ENCODE measurements around the gene KIF1B. TPM values are rescaled to one million over a fixed set of nuclear protein-coding genes. Genes with fewer than 3 reads are reported as not detected.

Gene KIF1B
- total RNA-seq = 10 to 100 TPM; 25.8 to 82.2 (median 37.9) TPM
- 1 to 10 TPM; 4.0 to 5.7 (median 4.3) TPM for polyA plus RNA-seq
- long read RNA-seq, donor 1 = 0 reads
- long read RNA-seq, donor 2 = 0 reads
- long read RNA-seq, donor 3 = 0 reads
- long read RNA-seq, donor 4 = 0 reads
- long read RNA-seq, donor 5, full-length matches to known transcripts = 1 of 1 reads
- long read RNA-seq, donor 5, partial matches to known transcripts = 0 of 1 reads
- long read RNA-seq, donor 5, other reads (novel, unspliced or antisense) = 0 of 1 reads
- long read RNA-seq, donor 6 = 0 reads
- long read RNA-seq, donor 7 = 0 reads
- long read RNA-seq, donor 8 = 0 reads
- long read RNA-seq, donor 9 = 0 reads
- long read RNA-seq, donor 10 = 0 reads

GRCh38 chr1:10209905-10210810 lies at the start of gene KIF1B:
Gene KIF1B (plus strand): TSS chr1:10210570. CDS start chr1:10232329, 21,759 bp downstream.
- DNase-seq = peak; percentile 99

GRCh38 chr1:10160907-10161490 lies 49.4 kb upstream of the KIF1B start:
- Histone ChIP-seq H3K4me3 (no peak overlapping the region), H3K27me3 (no peaks in the 10 kb centered on the region), H3K4me1 (peaks cover 0 to 28% (median 18%) of the 10 kb centered on the region in 4 donors), H3K36me3 (peaks cover 26 to 83% (median 75%) of the 10 kb centered on the region in 4 donors), H3K27ac (peak overlapping the region in 4 of 5 donors; percentile 32 to 79 (median 49)), H3K9me3 (no peaks in the 10 kb centered on the region)
- intact Hi-C loops (cut with DNase I; ENCODE audit: low total_unique reads) = no loop called here
- DNase-seq = peak in 1 of 2 donors; percentile 35
- no peak for TF ChIP-seq CTCF (IDR thresholded peaks at IDR 0.05)
- no peak for TF ChIP-seq POLR2AphosphoS5 (IDR thresholded peaks at IDR 0.05)
- no peak for TF ChIP-seq EP300 (IDR thresholded peaks at IDR 0.05)
- 58 to 65% (median 64%) methylated on average over 12 of the region's 12 CpGs for WGBS, 5 donors

More at GRCh38 chr1:10209905-10210810, at the start of gene KIF1B:
- Histone ChIP-seq H3K4me3 (peak within 1 kb of the TSS; percentile 75 to 92 (median 91)), H3K27me3 (no peaks in the 10 kb centered on the region), H3K36me3 (no peaks in the 10 kb centered on the region), H3K9me3 (no peaks in the 10 kb centered on the region), H3K27ac (peak within 1 kb of the TSS; percentile 96 to 100 (median 98)), H3K4me1 (peaks cover 7 to 48% (median 29%) of the 10 kb centered on the region in 4 donors)
- intact Hi-C loops (cut with DNase I; ENCODE audit: low total_unique reads) = loop anchor here (10.0 kb wide), 1 partner anchor 125 kb away; no protein-coding TSS in a partner anchor
- TF ChIP-seq CTCF (IDR thresholded peaks at IDR 0.05) (peak in 6 of 7 experiments; percentile 88 to 99 (median 96)), EP300 (IDR thresholded peaks at IDR 0.05) (no peak), POLR2A (IDR thresholded peaks at IDR 0.05) (peak in 2 of 4 donors; percentile 5 to 39), POLR2AphosphoS5 (IDR thresholded peaks at IDR 0.05) (peak; percentile 81 to 96 (median 92))
- 0% methylated on average over 40 to 107 of the region's 107 CpGs for WGBS, 5 donors

- peaks cover 0 to 28% (median 18%) of the 10 kb centered on the region in 4 donors for H3K4me1 ChIP-seq
- peak in 1 of 2 donors; percentile 42 for DNase-seq
- peak overlapping the region in 4 of 5 donors; percentile 32 to 79 (median 49) for H3K27ac ChIP-seq
- no peak overlapping the region for H3K4me3 ChIP-seq
- no peaks in the 10 kb centered on the region for H3K27me3 ChIP-seq
- H3K9me3 ChIP-seq = no peaks in the 10 kb centered on the region
- WGBS, 5 donors = 81 to 88% (median 84%) methylated on average over 17 of the region's 17 CpGs
- TF ChIP-seq EP300 (IDR thresholded peaks at IDR 0.05) (peak; percentile 47), POLR2AphosphoS5 (IDR thresholded peaks at IDR 0.05) (peak in 1 of 3 donors; percentile 64), POLR2A (IDR thresholded peaks at IDR 0.05) (no peak), CTCF (IDR thresholded peaks at IDR 0.05) (no peak)
- H3K36me3 ChIP-seq = peaks cover 32 to 85% (median 79%) of the 10 kb centered on the region in 4 donors
- intact Hi-C loops (cut with DNase I; ENCODE audit: low total_unique reads) = no loop called here
Observed at GRCh38 chr1:10161541-10162290, 48.7 kb upstream of the KIF1B start.
